Raji (cell line): ENCODE measurements around the gene MIR17HG.

Source experiments
- POLR2A ChIP-seq: IDR thresholded peaks from 2 replicates; pipeline ENCODE4 v1.6.1; 2011; ENCODE audit warnings: low read depth, low read length, control low read depth; ENCODE audit not compliant: insufficient read depth

Gene MIR17HG

DNA sequence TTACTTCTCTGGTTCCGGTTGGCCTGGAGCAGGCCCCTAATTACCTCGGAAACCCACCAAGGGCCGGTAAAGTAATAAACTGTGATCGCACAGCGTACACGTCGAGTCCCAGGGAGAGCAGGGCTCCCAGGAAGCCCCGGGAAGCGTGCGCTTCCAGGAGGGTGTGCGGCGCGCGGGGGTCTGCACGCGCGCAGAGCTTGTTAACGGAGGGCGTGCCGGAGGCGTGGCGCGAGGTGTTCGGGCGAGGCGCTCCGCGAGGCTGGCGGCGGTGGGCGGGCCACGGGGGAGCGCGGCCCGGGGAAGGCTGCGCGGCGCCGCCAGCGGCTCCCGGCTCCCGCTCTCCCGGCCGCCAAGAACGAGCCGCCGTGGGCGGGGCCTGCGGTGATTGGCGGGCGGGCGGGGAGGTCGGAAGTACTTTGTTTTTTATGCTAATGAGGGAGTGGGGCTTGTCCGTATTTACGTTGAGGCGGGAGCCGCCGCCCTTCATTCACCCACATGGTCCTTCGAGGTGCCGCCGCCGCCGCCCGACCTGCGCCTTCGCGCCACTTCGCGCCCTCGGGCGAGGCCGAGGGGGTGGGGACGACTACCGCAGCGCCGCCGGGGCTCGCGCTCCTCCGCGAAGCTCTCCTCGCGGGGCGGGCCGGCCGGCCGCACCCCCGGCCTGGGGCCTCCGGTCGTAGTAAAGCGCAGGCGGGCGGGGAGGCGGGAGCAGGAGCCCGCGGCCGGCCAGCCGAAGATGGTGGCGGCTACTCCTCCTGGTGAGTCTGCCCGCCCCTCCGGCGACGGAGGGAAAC is at the start of gene MIR17HG:
Gene MIR17HG (plus strand): TSS at position 486 of the 794 bp plus-strand sequence.
- peak; percentile 88 for TF ChIP-seq POLR2A

- no peak for TF ChIP-seq POLR2A
These were observed 49.4 kb upstream of the MIR17HG start for GRCh38 chr13:91298060-91298459.

DNA sequence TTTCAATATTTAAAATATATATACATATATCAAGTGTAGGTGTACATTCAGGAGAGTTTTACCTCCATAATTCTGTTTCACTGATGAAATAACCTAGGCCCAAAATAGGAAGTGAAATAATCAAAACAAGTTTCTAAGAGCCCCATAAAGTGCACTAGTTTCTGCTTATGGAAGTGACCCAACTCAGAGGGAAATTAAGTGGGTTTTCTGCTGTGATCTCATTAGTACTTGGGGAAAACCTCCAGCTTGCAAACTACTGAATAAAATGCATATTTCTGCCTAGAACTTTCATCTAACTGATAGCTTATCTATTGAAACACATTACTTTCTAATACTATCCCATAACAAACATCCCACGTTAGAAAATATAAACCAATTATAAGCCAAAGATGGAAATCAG is 45.4 kb upstream of the MIR17HG start:
- TF ChIP-seq POLR2A = no peak

DNA sequence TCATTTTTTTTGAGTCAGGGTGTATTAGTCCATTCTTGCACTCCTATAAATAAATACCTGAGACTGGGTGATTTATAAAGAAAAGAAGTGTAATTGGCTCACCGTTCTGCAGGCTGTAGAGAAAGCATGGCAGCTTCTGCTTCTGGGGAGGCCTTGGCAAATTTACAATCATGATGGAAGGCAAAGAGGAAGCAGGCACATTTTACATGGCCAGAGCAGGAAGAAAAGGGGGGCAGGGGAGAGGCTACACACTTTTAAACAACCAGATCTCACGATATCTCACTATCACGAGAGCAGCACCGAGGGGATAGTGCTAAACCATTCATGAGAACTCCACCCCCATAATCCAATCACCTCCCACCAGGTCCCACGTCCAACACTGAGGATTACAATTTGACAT is 44.5 kb upstream of the MIR17HG start:
- TF ChIP-seq POLR2A = no peak

DNA sequence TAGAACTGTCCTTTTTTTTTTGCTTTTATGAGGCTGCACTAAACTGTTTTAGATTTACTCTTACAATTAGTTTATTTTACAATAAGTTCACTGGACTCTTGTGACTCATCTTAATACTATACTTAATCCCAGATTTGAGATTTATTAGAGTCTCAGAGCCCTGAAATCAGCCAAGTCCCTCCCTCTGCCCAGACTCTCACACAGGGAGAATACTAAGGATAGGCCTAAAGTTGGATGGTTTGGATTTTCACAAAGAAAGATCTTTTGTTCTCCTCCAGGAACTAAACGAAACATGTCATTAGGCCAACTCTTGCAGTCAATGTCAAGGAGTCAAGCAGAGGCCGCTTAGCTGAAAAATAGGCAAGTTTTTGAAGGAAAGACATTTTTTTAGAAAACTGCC is 42.7 kb upstream of the MIR17HG start:
- no peak for TF ChIP-seq POLR2A

DNA sequence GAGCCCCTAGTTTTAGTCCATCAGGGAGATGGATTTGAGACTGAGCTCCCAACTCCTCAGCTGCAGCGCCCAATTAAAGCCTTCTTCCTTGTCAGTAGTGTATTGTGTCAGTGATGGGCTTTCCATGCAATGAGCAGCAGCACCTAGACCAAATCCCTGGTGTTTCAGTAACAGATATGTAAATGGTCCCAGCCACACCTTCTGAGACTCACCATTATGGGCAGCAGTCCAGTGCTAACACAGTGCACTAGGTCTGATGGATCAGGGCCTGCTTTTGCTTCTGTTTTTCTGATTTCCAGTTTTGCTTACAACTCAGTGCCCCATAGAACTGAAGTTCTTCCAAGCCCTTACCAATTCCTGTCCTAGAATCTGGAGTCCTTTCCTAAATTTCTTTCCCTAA is 41.8 kb upstream of the MIR17HG start:
- no peak for TF ChIP-seq POLR2A

GRCh38 chr13:91307887-91308286 is 39.6 kb upstream of the MIR17HG start:
- TF ChIP-seq POLR2A = no peak

- no peak for TF ChIP-seq POLR2A
These were observed 39.2 kb upstream of the MIR17HG start for GRCh38 chr13:91308299-91308698.

- TF ChIP-seq POLR2A = no peak
These were observed 36.0 kb upstream of the MIR17HG start for GRCh38 chr13:91311491-91311890.

- TF ChIP-seq POLR2A = no peak
These were observed 35.2 kb upstream of the MIR17HG start for GRCh38 chr13:91312324-91312723.

- no peak for TF ChIP-seq POLR2A
These were observed 34.4 kb upstream of the MIR17HG start for GRCh38 chr13:91313103-91313502.

DNA sequence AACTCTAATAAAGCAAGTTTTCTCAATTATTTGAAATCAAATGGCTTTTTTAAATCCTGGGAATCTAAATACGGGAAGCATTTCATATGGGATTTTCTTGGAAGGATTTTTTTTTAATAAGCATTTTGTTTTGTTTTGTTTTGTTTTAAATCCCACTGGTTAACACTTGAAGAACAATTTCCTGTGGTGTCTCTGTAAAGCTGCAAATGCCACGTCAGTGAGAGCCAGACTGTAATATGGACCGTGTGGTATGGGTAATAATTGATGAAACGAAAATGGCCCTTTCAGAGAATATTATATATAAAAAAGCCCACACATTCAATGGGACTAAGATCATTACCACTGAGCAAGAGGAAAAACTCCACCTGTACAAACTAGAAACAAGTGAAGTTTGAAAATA is 33.9 kb upstream of the MIR17HG start:
- TF ChIP-seq POLR2A = no peak

DNA sequence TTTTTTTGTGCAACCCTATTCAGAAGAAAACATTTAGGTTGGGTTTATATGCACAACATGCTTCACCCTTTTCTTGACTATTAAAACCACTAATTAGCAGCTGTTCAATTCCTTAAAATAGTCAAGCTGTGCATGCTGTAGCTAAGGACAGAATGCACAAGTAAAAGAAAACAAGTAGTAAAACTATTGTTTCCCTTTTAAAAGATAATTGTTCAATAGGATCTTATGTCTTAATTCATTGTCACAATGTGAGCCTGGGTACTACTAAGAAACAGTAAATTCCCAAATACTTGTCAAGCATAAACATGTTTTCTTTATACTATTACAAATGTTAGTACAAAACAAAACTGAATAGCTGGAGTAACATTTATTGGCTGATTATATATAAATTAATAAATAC is 32.6 kb upstream of the MIR17HG start:
- TF ChIP-seq POLR2A = no peak

- no peak for TF ChIP-seq POLR2A
These were observed 28.6 kb upstream of the MIR17HG start for GRCh38 chr13:91318886-91319285.

GRCh38 chr13:91319996-91320395 is 27.5 kb upstream of the MIR17HG start:
- no peak for TF ChIP-seq POLR2A

DNA sequence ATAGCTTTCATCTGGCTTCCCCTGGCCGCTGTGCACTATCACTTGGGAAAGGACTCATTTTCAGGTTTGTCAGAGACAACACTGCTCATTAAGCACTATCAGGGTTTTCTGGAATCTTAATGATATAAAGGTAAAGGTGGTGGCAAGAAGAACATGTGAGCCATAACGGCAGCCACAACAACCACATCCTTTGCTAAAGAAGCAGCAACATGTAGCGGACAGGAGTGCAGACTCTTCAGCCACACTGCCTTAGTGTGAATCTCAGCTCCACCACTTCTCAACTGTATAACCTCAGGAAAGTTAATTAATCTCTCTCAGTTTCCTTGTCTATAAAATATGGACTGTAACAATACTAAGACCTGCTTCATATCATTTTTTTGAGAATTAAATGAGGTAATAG is 24.1 kb upstream of the MIR17HG start:
- TF ChIP-seq POLR2A = no peak

DNA sequence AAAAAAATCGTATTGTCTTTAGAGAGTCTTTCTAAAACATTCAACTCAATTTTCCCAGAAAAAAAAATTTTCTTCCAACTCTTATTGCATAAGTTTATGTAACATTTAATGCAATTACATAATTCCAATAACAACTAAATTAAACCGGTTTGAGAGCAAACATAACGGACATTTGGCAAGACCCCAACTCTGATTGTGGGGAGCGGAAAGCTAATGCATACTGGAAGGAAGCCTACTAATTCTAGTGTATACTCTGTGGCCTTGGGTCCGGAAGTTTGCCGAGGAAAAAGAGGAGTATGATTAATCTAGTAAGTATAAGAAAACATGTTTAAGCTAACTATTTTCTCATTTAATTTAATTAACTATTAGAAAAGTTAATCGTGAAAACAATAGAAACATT is 21.3 kb upstream of the MIR17HG start:
- no peak for TF ChIP-seq POLR2A
